ENCODE measurements around the gene GORAB.

Gene GORAB

DNA sequence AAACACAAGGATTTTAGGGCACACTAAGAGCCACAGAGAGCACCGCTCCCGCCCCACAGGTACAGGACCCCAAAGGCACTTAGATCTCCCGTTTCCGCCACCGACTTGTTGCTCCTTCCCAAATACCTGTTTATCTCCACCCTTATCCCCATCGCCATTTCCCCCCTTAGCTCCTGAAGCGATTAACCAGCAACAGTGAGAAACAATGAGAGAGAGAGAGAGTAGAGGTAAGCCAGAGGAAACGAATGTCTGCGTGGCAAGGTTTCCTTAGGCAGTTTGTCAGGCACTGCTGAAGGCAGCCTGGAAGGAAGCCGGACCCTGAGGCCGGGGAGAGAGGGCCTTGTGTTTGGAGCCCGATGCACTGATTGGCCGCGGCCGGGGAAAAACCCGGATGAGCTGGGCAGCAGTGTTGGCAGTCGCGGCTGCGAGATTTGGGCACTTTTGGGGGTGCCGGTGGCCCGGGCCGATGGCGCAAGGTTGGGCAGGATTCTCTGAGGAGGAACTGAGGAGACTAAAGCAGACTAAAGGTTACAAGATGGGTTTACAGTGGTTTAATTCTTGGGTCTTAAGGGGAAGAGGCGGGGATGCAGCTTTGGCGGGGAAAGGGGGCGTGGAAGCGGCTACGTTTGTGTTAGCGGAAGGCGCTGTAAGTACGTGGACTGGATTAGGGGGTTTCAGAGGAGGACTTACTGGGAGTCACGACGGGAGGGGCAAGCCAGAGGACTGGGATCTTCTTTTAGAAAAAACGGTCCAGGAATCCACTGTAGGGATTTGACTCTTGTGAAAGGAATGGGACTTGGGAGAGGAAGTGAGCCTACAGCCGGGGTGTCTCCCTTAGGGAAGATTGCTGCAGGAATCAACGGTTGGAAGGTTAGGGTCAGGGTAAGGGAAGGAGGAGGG lies at the start of gene GORAB:
Gene GORAB (plus strand): TSS at position 409 of the 900 bp plus-strand sequence. CDS start 58 bp downstream, at position 467.
- DNase-seq (ENCODE audit: low spot score), result peak; percentile 95

- DNase-seq (ENCODE audit: low spot score), result no peak
Observed at GRCh38 chr1:170483051-170483450, 48.9 kb upstream of the GORAB start.

DNA sequence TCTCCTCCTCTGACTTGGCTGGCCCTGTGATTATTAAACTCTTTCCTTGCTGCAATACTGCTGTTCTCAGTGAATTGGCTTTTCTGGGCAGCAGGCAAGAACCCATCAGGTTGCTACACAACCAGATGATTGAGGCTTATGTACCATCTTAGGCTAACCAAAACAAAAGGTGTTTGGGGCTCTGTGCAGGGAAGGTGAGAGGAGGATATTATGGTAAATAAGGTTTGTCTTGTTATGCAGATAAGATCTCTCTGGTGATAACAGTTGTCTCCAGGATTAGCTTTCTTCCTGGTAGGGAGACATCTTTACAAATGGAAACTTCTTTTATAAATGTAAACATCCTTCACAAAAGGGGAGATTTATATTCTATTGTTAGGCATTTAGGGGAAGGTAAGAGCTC lies 44.5 kb upstream of the GORAB start:
- DNase-seq (ENCODE audit: low spot score), result peak; percentile 24

DNA sequence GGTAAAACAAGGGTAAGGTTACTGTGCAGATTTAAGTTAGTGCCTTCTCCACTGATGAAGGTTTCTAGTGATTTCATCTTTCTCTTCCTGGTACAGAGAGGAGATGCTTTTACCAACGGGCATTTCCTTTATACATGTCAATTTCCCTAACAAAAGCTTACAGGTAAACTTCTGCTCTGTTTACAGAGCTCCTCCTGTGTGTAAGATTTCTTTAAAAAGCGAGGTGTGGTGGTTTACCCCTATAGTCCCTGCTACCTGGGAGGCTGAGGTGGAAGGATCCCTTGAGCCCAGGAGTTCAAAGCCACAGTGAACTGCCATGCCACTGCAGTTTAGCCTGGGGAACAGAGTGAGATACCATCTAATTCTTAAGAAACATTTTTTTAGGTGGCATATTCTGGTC lies 40.7 kb upstream of the GORAB start:
- no peak for DNase-seq (ENCODE audit: low spot score)

- DNase-seq (ENCODE audit: low spot score), result peak; percentile 14
Observed at GRCh38 chr1:170494369-170494768, 37.6 kb upstream of the GORAB start.

- DNase-seq (ENCODE audit: low spot score), result no peak
Observed at GRCh38 chr1:170495006-170495405, 37.0 kb upstream of the GORAB start.

DNA sequence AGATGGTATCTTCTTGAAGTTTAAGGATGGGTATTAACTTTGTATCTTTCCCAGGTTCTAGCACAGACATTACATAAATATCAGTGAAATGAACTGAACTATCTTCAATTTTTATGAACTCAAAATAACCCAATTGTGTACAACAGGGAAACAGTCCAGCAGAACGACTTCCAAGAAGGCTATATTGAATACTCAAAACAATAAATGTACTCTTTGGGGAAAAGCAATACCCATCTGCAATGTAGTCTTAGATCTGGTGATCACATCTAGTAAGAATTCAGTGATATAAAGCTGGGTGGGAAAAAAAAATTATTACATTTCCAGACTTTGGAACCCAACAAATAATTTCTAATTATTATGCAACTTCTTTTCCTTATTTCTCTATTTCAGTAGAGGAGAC lies 33.1 kb upstream of the GORAB start:
- no peak for DNase-seq (ENCODE audit: low spot score)

GRCh38 chr1:170503665-170504064 lies 28.3 kb upstream of the GORAB start:
- DNase-seq (ENCODE audit: low spot score), result peak; percentile 10

DNA sequence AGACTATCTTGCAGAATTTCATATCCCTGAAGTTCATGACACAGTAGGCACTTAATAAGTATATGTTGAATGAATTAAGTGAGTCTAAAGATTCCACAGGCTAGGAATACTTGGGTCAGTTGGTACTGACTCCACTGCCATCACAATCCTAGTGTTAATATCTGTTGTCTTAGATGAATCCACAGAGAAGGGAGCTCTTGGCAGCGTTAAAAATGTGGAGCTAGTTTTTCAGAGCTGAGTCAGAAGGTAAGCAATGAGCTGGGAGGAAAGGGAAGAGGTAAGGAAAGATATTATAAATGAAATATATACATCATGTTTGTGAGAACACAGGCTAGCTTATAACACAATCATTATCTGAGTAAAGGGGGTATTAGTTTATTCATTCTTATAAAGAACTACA lies 21.8 kb upstream of the GORAB start:
- DNase-seq (ENCODE audit: low spot score), result no peak

- no peak for DNase-seq (ENCODE audit: low spot score)
Observed at GRCh38 chr1:170511038-170511437, 20.9 kb upstream of the GORAB start.

GRCh38 chr1:170513138-170513537 lies 18.8 kb upstream of the GORAB start:
- DNase-seq (ENCODE audit: low spot score), result peak; percentile 44

- no peak for DNase-seq (ENCODE audit: low spot score)
Observed at GRCh38 chr1:170518185-170518834, 13.7 kb upstream of the GORAB start.

GRCh38 chr1:170518965-170519364 lies 13.0 kb upstream of the GORAB start:
- DNase-seq (ENCODE audit: low spot score), result no peak

GRCh38 chr1:170520601-170521000 lies 11.4 kb upstream of the GORAB start:
- DNase-seq (ENCODE audit: low spot score), result no peak

DNA sequence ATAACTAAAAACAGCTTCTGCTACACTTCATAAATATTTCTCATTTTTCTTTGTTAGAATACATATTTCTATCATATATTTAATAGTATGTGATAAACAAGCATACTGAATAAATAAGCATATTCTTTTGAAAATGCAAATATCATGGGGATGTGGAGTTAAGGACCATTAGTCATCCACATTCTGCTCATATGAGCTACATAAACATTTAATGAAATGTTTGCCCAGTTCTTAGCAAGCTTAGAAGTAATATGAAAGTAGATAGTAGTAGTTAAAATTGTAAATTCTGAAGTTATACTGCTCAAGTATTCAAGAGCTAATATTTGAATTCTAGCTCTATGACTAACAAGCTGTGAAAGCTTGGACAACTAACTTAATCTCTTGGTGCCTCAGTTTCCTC lies 10.1 kb upstream of the GORAB start:
- no peak for DNase-seq (ENCODE audit: low spot score)

DNA sequence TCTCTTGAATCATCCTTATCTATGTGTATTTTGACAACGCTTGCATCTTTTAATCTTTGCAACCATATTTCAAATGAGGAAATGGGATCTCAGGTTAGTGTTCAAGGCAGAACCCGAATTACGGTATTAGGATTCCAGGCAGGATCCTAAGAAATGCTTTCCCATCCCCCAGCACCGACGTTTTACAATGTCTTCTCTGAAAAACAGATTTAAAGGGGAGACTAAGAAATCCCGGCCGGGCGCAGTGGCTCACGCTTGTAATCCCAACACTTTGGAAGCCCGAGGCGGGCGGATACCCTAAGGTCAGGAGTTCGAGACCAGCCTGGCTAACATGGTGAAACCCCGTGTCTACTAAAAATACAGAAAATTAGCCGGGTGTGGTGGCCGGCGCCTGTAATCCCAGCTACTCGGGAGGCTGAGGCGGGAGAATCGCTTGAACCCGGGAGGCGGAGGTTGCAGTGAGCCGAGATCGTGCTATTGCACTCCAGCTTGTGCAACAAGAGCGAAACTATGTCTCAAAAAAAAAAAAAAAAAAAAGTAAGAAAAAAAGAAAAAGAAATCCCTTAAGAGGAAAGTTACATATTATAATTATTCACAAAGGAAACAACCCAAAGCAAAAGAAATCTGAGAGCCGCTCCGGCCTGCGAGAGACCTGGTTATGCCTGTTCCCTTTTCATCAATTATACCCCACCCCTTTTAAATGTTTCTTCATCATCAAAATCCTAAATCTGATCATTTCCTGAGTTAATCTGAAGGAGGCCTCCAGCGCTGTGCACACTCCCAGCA lies 801 bp upstream of the GORAB start:
- DNase-seq (ENCODE audit: low spot score), result no peak

- no peak for DNase-seq (ENCODE audit: low spot score)
Observed at GRCh38 chr1:170533298-170533697, 1.3 kb downstream of the GORAB start.

- no peak for DNase-seq (ENCODE audit: low spot score)
Observed at GRCh38 chr1:170534626-170535147, 2.7 kb downstream of the GORAB start.

GRCh38 chr1:170535418-170535817 lies 3.5 kb downstream of the GORAB start:
- DNase-seq (ENCODE audit: low spot score), result no peak

DNA sequence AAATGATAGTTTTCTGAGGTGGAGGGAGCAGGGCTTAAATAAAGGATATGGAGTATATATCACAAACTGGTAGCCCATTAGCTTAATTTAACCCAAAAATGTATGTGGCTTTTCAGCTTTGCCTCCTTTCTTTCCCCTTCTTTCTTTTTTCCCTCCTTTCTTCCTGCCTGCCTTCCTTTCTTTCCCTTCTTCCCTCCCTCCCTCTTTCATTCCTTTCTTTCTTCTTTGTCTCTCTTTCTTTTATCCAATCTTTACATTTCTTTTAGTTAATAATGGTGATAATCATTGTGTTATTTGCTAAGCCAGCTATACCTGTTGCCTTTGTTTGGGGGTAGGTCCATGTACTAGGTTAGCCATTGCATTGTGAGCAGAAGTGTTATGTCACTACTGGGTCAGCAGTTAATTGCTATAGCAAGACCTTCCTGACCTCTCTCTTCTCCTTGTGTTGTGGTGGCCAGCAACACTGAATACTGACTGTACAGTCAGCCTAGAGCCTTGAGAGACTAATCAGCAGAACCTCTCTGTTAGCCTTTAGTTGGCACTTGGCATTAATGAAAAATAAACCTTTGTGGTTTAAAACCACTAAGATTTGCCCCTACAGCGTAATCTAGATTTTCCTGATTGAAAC lies 5.1 kb downstream of the GORAB start:
- no peak for DNase-seq (ENCODE audit: low spot score)

DNA sequence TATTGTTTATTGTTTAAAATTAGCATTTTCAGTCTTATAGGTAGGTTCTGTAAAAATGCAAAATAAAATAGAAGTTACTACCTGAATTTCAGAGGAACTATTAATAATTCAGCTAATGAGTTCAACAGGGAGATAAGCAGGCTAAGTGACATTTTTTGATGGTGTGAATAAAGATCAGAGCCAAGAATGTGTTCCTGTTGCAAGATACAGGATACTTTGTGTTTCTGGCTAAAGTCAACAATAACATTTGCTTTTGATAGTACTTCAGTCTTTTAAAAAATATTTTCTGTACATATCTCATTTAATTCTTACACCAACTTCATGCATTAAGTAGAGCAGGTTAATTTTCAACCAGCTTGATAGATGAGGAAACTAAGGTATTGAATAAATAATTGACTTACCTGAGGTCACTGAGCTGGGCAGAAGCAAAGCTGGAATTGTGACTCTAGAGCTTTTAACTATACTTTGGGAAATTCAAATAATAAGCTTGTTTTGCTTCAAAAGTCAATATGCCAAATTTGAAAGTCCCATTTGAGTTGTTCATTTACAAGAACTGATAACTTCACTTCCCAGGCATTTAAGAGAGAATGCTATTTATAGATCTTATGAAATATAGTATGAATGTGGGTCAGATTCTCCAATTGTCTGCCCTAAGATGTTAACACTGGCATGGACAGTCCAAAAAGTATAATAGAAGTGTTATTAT lies 6.0 kb downstream of the GORAB start:
- DNase-seq (ENCODE audit: low spot score), result no peak
